HEK293 (cell line): ENCODE measurements around the gene IL36B.

ENCODE experiments used
- CTCF ChIA-PET: fragments of 350-600 bp; formaldehyde crosslinking; extraction: SDS; loops from one replicate; lab custom pipeline; 2021; ENCODE audit warnings: antibody characterized with exemption; lab: Yijun Ruan, JAX
- POLR2A ChIA-PET: fragments of 300-600 bp; formaldehyde crosslinking; extraction: SDS; loops from one replicate; lab custom pipeline; 2020; ENCODE audit warnings: antibody characterized with exemption, inconsistent platforms; lab: Yijun Ruan, JAX
- H3K27ac ChIP-seq: fragments of 200-500 bp; sonication (Bioruptor generic); 2 replicates; pipeline ENCODE4 v1.5.1; 2014; ENCODE audit warnings: low read depth, low read length, control low read depth, inconsistent platforms; ENCODE audit errors: extremely low read depth
- H3K36me3 ChIP-seq, 2 experiments: fragments of 200-500 bp in 1 of 2; sonication (Bioruptor generic) in 1 of 2; 1 replicate in 1 of 2; 2 replicates in 1 of 2; pipeline ENCODE4 v1.5.1; 2014 to 2017; ENCODE audit warnings: inconsistent platforms in 2 of 2, low read length in 2 of 2; ENCODE audit not compliant: control insufficient read depth in 2 of 2, insufficient read depth in 1 of 2
- H3K4me1 ChIP-seq: fragments of 200-500 bp; sonication (Bioruptor generic); 2 replicates; pipeline ENCODE4 v1.5.1; 2014; ENCODE audit warnings: mild to moderate bottlenecking, low read length, inconsistent platforms; ENCODE audit not compliant: control insufficient read depth, insufficient read depth
- H3K4me3 ChIP-seq: 2 replicates; pipeline ENCODE4 v1.5.1; 2011; ENCODE audit warnings: low read depth, mild to moderate bottlenecking, control low read depth, low read length, moderate library complexity
- H3K9me3 ChIP-seq: fragments of 200-500 bp; sonication (Bioruptor generic); 2 replicates; pipeline ENCODE4 v1.5.1; 2014; ENCODE audit warnings: low read depth, low read length, inconsistent platforms; ENCODE audit not compliant: control insufficient read depth, insufficient read depth
- GLIS1 ChIP-seq: fragments of 450-650 bp; formaldehyde crosslinking; IDR thresholded peaks from 2 replicates; pipeline ENCODE4 v1.5.1; 2016; ENCODE audit warnings: missing biosample characterization, missing genetic modification characterization
- KLF10 ChIP-seq: fragments of 450-650 bp; IDR thresholded peaks from 2 replicates; pipeline ENCODE4 v1.5.1; 2018; ENCODE audit warnings: missing biosample characterization, mild to moderate bottlenecking, missing genetic modification characterization
- REST ChIP-seq: fragments of 450-650 bp; formaldehyde crosslinking; IDR thresholded peaks from 2 replicates; pipeline ENCODE4 v1.5.1; 2016; ENCODE audit warnings: missing biosample characterization, missing genetic modification characterization
- SCRT2 ChIP-seq: fragments of 450-650 bp; formaldehyde crosslinking; IDR thresholded peaks from 2 replicates; pipeline ENCODE4 v1.5.1; 2016; ENCODE audit warnings: missing biosample characterization, missing genetic modification characterization
- ZFHX2 ChIP-seq: fragments of 450-650 bp; formaldehyde crosslinking; conservative IDR thresholded peaks from 2 replicates; pipeline ENCODE4 v1.5.1; 2016; ENCODE audit warnings: missing biosample characterization, missing genetic modification characterization
- ZNF23 ChIP-seq: fragments of 450-650 bp; formaldehyde crosslinking; IDR thresholded peaks from 2 replicates; pipeline ENCODE4 v1.5.1; 2016; ENCODE audit warnings: missing biosample characterization, missing genetic modification characterization, borderline replicate concordance
- ZNF324 ChIP-seq: fragments of 450-650 bp; formaldehyde crosslinking; IDR thresholded peaks from 2 replicates; pipeline ENCODE4 v1.5.1; 2016; ENCODE audit warnings: missing biosample characterization, missing genetic modification characterization
- ZNF341 ChIP-seq: fragments of 450-650 bp; formaldehyde crosslinking; IDR thresholded peaks from 2 replicates; pipeline ENCODE4; 2016; ENCODE audit warnings: low read depth, missing biosample characterization, missing genetic modification characterization
- ZNF350 ChIP-seq: fragments of 450-650 bp; formaldehyde crosslinking; IDR thresholded peaks from 2 replicates; pipeline ENCODE4 v1.5.0; 2017; ENCODE audit warnings: missing biosample characterization, mild to moderate bottlenecking, missing genetic modification characterization
- ZNF394 ChIP-seq: fragments of 450-650 bp; formaldehyde crosslinking; IDR thresholded peaks from 2 replicates; pipeline ENCODE4 v1.5.1; 2016; ENCODE audit warnings: missing biosample characterization, missing genetic modification characterization, mild to moderate bottlenecking, moderate library complexity, borderline replicate concordance
- ZNF521 ChIP-seq: fragments of 450-650 bp; formaldehyde crosslinking; IDR thresholded peaks from 2 replicates; pipeline ENCODE4 v1.5.1; 2017; ENCODE audit warnings: missing biosample characterization, mild to moderate bottlenecking, missing genetic modification characterization
- ZNF544 ChIP-seq: fragments of 450-650 bp; formaldehyde crosslinking; IDR thresholded peaks from 2 replicates; pipeline ENCODE4 v1.5.0; 2017; ENCODE audit warnings: missing biosample characterization, missing genetic modification characterization
- ZNF548 ChIP-seq: fragments of 450-650 bp; formaldehyde crosslinking; IDR thresholded peaks from 2 replicates; pipeline ENCODE4 v1.5.1; 2016; ENCODE audit warnings: missing biosample characterization, missing genetic modification characterization
- ZNF585B ChIP-seq: fragments of 450-650 bp; formaldehyde crosslinking; IDR thresholded peaks from 2 replicates; pipeline ENCODE4 v1.5.1; 2016; ENCODE audit warnings: missing biosample characterization, missing genetic modification characterization
- ZNF658 ChIP-seq: fragments of 450-650 bp; formaldehyde crosslinking; IDR thresholded peaks from 2 replicates; pipeline ENCODE4; 2016; ENCODE audit warnings: missing biosample characterization, missing genetic modification characterization
- ZNF664 ChIP-seq: fragments of 450-650 bp; formaldehyde crosslinking; IDR thresholded peaks from 2 replicates; pipeline ENCODE4 v1.5.1; 2016; ENCODE audit warnings: missing biosample characterization, missing genetic modification characterization
- ZNF777 ChIP-seq: fragments of 450-650 bp; formaldehyde crosslinking; IDR thresholded peaks from 2 replicates; pipeline ENCODE4 v1.5.1; 2017; ENCODE audit warnings: missing biosample characterization, missing genetic modification characterization, borderline replicate concordance
- TF ChIP-seq, protein P1 (sequence below): fragments of 450-650 bp; formaldehyde crosslinking; IDR thresholded peaks from 2 replicates; pipeline ENCODE4 v1.5.1; 2016; ENCODE audit warnings: missing biosample characterization, missing genetic modification characterization, low read depth
- TF ChIP-seq, protein P2 (sequence below): fragments of 450-650 bp; formaldehyde crosslinking; IDR thresholded peaks from 2 replicates; pipeline ENCODE4 v1.5.1; 2016; ENCODE audit warnings: missing biosample characterization, missing genetic modification characterization

Gene IL36B

DNA sequence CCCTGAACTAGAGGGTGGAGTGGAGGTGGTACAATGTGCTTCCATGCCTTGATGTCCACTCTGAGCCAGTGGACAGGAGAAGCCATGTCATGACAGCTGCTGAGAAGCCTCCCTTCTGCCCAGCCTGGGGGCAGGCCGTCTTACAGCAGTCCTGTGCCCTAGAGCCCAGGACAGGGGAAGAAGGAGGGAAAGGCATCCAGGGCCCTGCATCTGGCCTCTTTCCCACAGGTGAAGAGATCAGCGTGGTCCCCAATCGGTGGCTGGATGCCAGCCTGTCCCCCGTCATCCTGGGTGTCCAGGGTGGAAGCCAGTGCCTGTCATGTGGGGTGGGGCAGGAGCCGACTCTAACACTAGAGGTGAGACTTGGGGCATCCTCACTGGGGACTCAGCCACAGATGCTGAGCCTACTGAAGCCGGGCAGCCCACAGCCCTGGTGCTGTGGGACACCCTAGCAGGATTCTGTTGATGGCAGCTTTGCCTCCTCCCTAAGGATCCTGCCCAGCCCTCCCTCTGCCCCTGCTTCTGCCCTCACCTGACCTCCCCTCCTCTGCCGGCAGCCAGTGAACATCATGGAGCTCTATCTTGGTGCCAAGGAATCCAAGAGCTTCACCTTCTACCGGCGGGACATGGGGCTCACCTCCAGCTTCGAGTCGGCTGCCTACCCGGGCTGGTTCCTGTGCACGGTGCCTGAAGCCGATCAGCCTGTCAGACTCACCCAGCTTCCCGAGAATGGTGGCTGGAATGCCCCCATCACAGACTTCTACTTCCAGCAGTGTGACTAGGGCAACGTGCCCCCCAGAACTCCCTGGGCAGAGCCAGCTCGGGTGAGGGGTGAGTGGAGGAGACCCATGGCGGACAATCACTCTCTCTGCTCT, 9.5 kb upstream of the IL36B start:
- Histone ChIP-seq H3K27ac (no peak overlapping the region), H3K4me1 (no peaks in the 10 kb centered on the region), H3K4me3 (no peak overlapping the region), H3K9me3 (no peaks in the 10 kb centered on the region), H3K36me3 (no peaks in the 10 kb centered on the region)
- ChIA-PET POLR2A (no interaction called here), CTCF (interaction anchor here (0.7 kb wide), 1 partner anchor 18 kb away, joined by 4 read pairs; no protein-coding TSS in a partner anchor)
- TF ChIP-seq ZNF548, result no peak
- no peak for TF ChIP-seq ZNF585B
- TF ChIP-seq KLF10 (tag by site-specific recombination), result no peak
- TF ChIP-seq ZNF777, result no peak
- no peak for TF ChIP-seq ZNF341 (tag by site-specific recombination)
- no peak for TF ChIP-seq ZNF664 (tag by site-specific recombination)
- TF ChIP-seq ZNF23 (tag by site-specific recombination), result no peak
- TF ChIP-seq ZNF544 (tag by site-specific recombination), result no peak
- no peak for TF ChIP-seq ZNF521 (tag by site-specific recombination)
- TF ChIP-seq ZFHX2 (tag by site-specific recombination), result no peak
- TF ChIP-seq GLIS1 (tag by site-specific recombination), result no peak

DNA sequence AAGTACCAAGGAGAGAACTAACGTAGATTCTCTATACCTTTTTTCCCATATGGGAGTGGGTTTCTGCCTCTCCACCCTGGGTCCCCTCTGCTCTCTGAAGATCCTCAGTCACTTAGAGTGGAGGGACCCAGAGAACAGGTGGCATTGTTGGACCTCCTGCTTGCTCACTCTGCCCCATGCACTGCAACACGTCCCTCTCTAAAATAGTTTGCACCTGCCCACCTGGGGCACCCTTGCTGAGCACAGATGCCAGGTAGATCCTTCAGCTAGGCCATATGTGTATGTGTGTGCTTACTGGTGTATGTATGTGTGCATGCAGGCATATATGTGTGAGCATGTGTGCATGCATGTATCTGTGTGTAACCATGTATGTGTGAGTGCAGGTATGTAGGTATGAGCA, 8.6 kb upstream of the IL36B start:
- H3K36me3 ChIP-seq, result no peaks in the 10 kb centered on the region
- H3K9me3 ChIP-seq, result no peaks in the 10 kb centered on the region
- CTCF ChIA-PET, result no interaction called here
- H3K4me3 ChIP-seq, result no peak overlapping the region
- H3K27ac ChIP-seq, result no peak overlapping the region
- TF ChIP-seq, protein P1, sequence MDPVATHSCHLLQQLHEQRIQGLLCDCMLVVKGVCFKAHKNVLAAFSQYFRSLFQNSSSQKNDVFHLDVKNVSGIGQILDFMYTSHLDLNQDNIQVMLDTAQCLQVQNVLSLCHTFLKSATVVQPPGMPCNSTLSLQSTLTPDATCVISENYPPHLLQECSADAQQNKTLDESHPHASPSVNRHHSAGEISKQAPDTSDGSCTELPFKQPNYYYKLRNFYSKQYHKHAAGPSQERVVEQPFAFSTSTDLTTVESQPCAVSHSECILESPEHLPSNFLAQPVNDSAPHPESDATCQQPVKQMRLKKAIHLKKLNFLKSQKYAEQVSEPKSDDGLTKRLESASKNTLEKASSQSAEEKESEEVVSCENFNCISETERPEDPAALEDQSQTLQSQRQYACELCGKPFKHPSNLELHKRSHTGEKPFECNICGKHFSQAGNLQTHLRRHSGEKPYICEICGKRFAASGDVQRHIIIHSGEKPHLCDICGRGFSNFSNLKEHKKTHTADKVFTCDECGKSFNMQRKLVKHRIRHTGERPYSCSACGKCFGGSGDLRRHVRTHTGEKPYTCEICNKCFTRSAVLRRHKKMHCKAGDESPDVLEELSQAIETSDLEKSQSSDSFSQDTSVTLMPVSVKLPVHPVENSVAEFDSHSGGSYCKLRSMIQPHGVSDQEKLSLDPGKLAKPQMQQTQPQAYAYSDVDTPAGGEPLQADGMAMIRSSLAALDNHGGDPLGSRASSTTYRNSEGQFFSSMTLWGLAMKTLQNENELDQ (tag by site-specific recombination), result no peak
- TF ChIP-seq REST (tag by site-specific recombination) (no peak), ZNF350 (tag by site-specific recombination) (no peak), ZNF394 (tag by site-specific recombination) (no peak), ZNF658 (tag by site-specific recombination) (no peak), SCRT2 (peak; percentile 47; the same call in 1 of the 2 replicates), ZNF324 (tag by site-specific recombination) (no peak)
- TF ChIP-seq, protein P2, sequence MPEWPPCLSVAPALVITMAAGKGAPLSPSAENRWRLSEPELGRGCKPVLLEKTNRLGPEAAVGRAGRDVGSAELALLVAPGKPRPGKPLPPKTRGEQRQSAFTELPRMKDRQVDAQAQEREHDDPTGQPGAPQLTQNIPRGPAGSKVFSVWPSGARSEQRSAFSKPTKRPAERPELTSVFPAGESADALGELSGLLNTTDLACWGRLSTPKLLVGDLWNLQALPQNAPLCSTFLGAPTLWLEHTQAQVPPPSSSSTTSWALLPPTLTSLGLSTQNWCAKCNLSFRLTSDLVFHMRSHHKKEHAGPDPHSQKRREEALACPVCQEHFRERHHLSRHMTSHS (tag by site-specific recombination), result no peak
- POLR2A ChIA-PET, result no interaction called here
- no peaks in the 10 kb centered on the region for H3K4me1 ChIP-seq
